NCI-H2196 (cell line): ENCODE results near the gene BSCL2.
A peak's percentile ranks its signal among the peaks of the same experiment; 100 is the strongest.
"Not testable (repeated sequence)": the region's sequence is repeated elsewhere in the genome, so short reads cannot be mapped to it uniquely, and the experiment has no call there.

Experiments used
- DNase-seq: peaks from one replicate; lab custom pipeline; 2025; ENCODE audit not compliant: unreplicated experiment; lab: John Stamatoyannopoulos, UW

BSCL2 gene

GRCh38 chr11:62707277-62707861 lies at the start of gene BSCL2, which contains the start of gene GNG3:
BSCL2 (minus strand) TSS chr11:62707424; CDS start chr11:62707195, 229 bp downstream.
GNG3 (plus strand) TSS chr11:62707676; CDS start chr11:62708296, 620 bp downstream.
- DNase-seq, result peak; percentile 19

- no peak for DNase-seq
These were observed 47.9 kb upstream of the BSCL2 start for GRCh38 chr11:62755086-62755615.

GRCh38 chr11:62753736-62754603 lies 46.7 kb upstream of the BSCL2 start, which contains the start of gene ZBTB3:
ZBTB3 (minus strand) TSS chr11:62754160; CDS start chr11:62753664, 496 bp downstream.
- peak; percentile 96 for DNase-seq

GRCh38 chr11:62752994-62753735 lies 45.9 kb upstream of the BSCL2 start:
- no peak for DNase-seq

- DNase-seq, result no peak
These were observed 45.1 kb upstream of the BSCL2 start for GRCh38 chr11:62752177-62752785.

- not testable (repeated sequence) for DNase-seq
These were observed 42.7 kb upstream of the BSCL2 start for GRCh38 chr11:62749931-62750330.

- no peak for DNase-seq
These were observed 40.4 kb upstream of the BSCL2 start for GRCh38 chr11:62747475-62748160.

- DNase-seq, result no peak
These were observed 30.0 kb upstream of the BSCL2 start for GRCh38 chr11:62737196-62737595.

- DNase-seq, result peak; percentile 11
These were observed 25.6 kb upstream of the BSCL2 start for GRCh38 chr11:62732830-62733229.

- DNase-seq, result not testable (repeated sequence)
These were observed 22.9 kb upstream of the BSCL2 start for GRCh38 chr11:62730076-62730475.

GRCh38 chr11:62728171-62728988 lies 21.2 kb upstream of the BSCL2 start, which contains the start of gene TTC9C:
TTC9C (plus strand) TSS chr11:62728486; CDS start chr11:62728849, 363 bp downstream.
- peak; percentile 76 for DNase-seq

GRCh38 chr11:62727872-62728170 lies 20.6 kb upstream of the BSCL2 start:
- peak; percentile 97 for DNase-seq

- peak; percentile 99 for DNase-seq
These were observed 20.1 kb upstream of the BSCL2 start, which contains the start of gene HNRNPUL2 for GRCh38 chr11:62727165-62727871. HNRNPUL2 (minus strand) TSS chr11:62727457; CDS start chr11:62727156, 301 bp downstream.

- DNase-seq, result no peak
These were observed 19.6 kb upstream of the BSCL2 start for GRCh38 chr11:62726915-62727164.

GRCh38 chr11:62726156-62726914 lies 19.1 kb upstream of the BSCL2 start:
- DNase-seq, result peak; percentile 25

- no peak for DNase-seq
These were observed 18.4 kb upstream of the BSCL2 start for GRCh38 chr11:62725646-62726045.

GRCh38 chr11:62724171-62724570 lies 16.9 kb upstream of the BSCL2 start:
- DNase-seq, result no peak

GRCh38 chr11:62721994-62722393 lies 14.8 kb upstream of the BSCL2 start:
- DNase-seq, result no peak
